Heart left ventricle (tissue), 16 donors: ENCODE measurements around the gene RLN3. TPM values are rescaled to one million over a fixed set of nuclear protein-coding genes. Genes with fewer than 3 reads are reported as not detected.
A peak's percentile ranks its signal among the peaks of the same experiment; 100 is the strongest.

Experiments
- ATAC-seq, 4 donors: fragments of 200-7000 bp; cut with Tn5 transposase; one replicate each; pipeline ENCODE4 v1.9.1; 2020 to 2022; ENCODE audit warnings: moderate library complexity in 4 of 4, mild to moderate bottlenecking in 3 of 4, moderate number of reproducible peaks in 1 of 4
- DNase-seq, 5 donors: peaks; one replicate each; pipeline ENCODE4 v3.0.0-alpha.2; 2020
- H3K27ac ChIP-seq, 12 donors: fragments of 200-600 bp; sonication (generic) in 4 of 12; one replicate each; pipeline versions ENCODE4 v1.5.0 to v1.8.0; 2016 to 2022; ENCODE audit warnings: mild to moderate bottlenecking in 2 of 12
- H3K27me3 ChIP-seq, 9 donors: fragments of 200-600 bp; sonication (generic) in 2 of 9; one replicate each; pipeline versions ENCODE4 v1.5.1 to v1.8.0; 2016 to 2022; ENCODE audit warnings: mild to moderate bottlenecking in 3 of 9
- H3K36me3 ChIP-seq, 9 donors: fragments of 200-600 bp; sonication (generic) in 2 of 9; one replicate each; pipeline versions ENCODE4 v1.5.0 to v1.8.0; 2018 to 2022; ENCODE audit warnings: mild to moderate bottlenecking in 2 of 9
- H3K4me1 ChIP-seq, 12 donors: fragments of 200-600 bp; sonication (generic) in 4 of 12; one replicate each; pipeline versions ENCODE4 v1.5.0 to v1.8.0; 2016 to 2022; ENCODE audit warnings: mild to moderate bottlenecking in 3 of 12
- H3K4me3 ChIP-seq, 12 donors: fragments of 200-600 bp; sonication (generic) in 4 of 12; one replicate each; pipeline versions ENCODE4 v1.5.0 to v1.8.0; 2017 to 2022; ENCODE audit warnings: mild to moderate bottlenecking in 9 of 12, moderate library complexity in 4 of 12
- H3K9me3 ChIP-seq, 12 donors: fragments of 200-600 bp; sonication (generic) in 4 of 12; one replicate each; pipeline versions ENCODE4 v1.5.0 to v1.8.0; 2016 to 2022; ENCODE audit warnings: mild to moderate bottlenecking in 1 of 12
- POLR2A ChIP-seq, 2 donors: fragments of 450-650 bp; IDR thresholded peaks; one replicate each; pipeline ENCODE4 v1.6.1; 2017; ENCODE audit warnings: antibody characterized with exemption in 2 of 2, mild to moderate bottlenecking in 2 of 2, moderate library complexity in 2 of 2
- WGBS, 4 donors: extraction: QIAGEN DNeasy Blood & Tissue Kit in 2 of 4; methylation state at CpG; one replicate each; pipeline versions ENCODE4 v1.1.5 to v1.1.7; 2013 to 2018; 5-methylcytosine and 5-hydroxymethylcytosine counted together
- intact Hi-C, 10 donors: fragments of 100-400 bp; cut with DNase I; formaldehyde crosslinking; loops; one replicate each; pipeline versions ENCODE4 v1.11.1 to v1.14.2; 2022
- polyA plus RNA-seq, 2 donors: library from polyadenylated mRNA; stranded (reverse); fragments of 200-250 nt; gene quantifications; one replicate each; pipeline ENCODE4 v1.2.3, GENCODE V29; 2013
- total RNA-seq, 9 donors: library from RNA; depleted of rRNA in 2 of 9; stranded (reverse); fragments of >200 nt in 2 of 9; fragmentation: NEBNext Ultra II Directional in 3 of 9; extraction: Animal tissue kit (Norgen Biotek cat#: 25700) in 3 of 9; gene quantifications; one replicate each; pipeline versions ENCODE4 v1.1.0 to v1.2.4, GENCODE V29; 2016 to 2023
- TF ChIP-seq, protein P1 (sequence below), 12 donors: fragments of 200-600 bp; sonication (generic) in 4 of 12; IDR thresholded peaks; one replicate each; pipeline versions ENCODE4 v1.5.0 to v1.8.0; 2018 to 2022; ENCODE audit warnings: antibody characterized with exemption in 12 of 12, mild to moderate bottlenecking in 5 of 12
- donor health status: ischemic (EF 13 %, LVEDD 7.1; RV severe dilation, severe dysfunction).
- donor health status: healthy with polysubstance abuse.
- donor health status: DM: no; HTN: yes; CAD: no.
- donor health status: DM: no; HTN: no; CAD: no.
- donor health status: ischemic (EF 25% LVEDD 6.9; RV normal size, moderate dysfunction).
- donor health status: ischemic (EF 25% LVEDD 5.7; RV mildly dilated, moderate dysfunction).
- donor health status: healthy.
- donor health status: DM: yes; HTN: yes; CAD: no.
- donor health status: ischemic (EF 35%, LVEDD 5.7; RV mildly dilated, moderate dysfunction).
- donor health status: nonischemic (EF 11% LVEDD 7.7; RV severe dilation, severe dysfunction).
- donor health status: DM: yes; HTN: yes; CAD: no.
- donor health status: PGD.
- donor health status: ischemic (EF 29% LVEDD 5.4; RV normal size, mild dysfunction).
- donor health status: nonischemic (EF 23%, LVEDD 6.1; RV moderate dilation, normal function).

The RLN3 gene
- total and polyA plus RNA-seq, 11 donors = not detected

DNA sequence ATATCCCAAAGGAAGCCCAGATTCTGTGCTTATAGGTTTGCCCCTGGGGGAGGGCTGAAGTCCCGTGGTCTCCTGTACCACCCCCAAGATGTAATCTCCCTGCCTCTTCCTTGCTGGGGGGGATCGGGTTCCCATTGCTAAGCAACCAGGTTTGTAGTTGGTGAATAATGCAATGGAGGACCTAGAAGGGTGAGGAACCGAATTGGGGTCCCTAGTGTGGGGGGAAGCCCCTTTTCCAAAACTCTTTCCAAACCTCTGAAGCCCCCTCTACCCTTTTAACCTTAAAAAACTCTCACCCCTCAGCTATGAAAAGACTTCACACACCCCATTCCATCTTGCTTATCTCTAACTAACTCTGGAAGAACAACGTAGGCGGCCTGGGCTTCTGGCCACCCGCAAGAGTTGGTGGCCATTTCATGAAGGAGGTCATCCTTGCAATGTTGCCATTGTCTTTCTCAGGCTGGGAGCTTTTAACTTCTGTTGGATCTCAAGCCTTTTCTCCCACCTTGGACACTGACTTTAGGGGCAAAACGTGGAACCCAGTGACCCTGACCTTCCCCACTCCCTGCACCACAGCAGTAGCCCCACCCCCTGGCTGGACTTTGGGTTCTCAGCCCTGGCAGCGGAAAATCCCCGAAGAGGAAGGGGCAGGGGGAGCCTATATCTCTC is 33.3 kb downstream of the RLN3 start:
- no peak for TF ChIP-seq POLR2A (IDR thresholded peaks at IDR 0.05)
- TF ChIP-seq, protein P1, sequence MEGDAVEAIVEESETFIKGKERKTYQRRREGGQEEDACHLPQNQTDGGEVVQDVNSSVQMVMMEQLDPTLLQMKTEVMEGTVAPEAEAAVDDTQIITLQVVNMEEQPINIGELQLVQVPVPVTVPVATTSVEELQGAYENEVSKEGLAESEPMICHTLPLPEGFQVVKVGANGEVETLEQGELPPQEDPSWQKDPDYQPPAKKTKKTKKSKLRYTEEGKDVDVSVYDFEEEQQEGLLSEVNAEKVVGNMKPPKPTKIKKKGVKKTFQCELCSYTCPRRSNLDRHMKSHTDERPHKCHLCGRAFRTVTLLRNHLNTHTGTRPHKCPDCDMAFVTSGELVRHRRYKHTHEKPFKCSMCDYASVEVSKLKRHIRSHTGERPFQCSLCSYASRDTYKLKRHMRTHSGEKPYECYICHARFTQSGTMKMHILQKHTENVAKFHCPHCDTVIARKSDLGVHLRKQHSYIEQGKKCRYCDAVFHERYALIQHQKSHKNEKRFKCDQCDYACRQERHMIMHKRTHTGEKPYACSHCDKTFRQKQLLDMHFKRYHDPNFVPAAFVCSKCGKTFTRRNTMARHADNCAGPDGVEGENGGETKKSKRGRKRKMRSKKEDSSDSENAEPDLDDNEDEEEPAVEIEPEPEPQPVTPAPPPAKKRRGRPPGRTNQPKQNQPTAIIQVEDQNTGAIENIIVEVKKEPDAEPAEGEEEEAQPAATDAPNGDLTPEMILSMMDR (IDR thresholded peaks at IDR 0.05) = no peak
- H3K4me1 ChIP-seq = peaks cover 0 to 18% (median 2%) of the 10 kb centered on the region in 12 donors
- no peak overlapping the region for H3K27ac ChIP-seq
- H3K9me3 ChIP-seq = no peaks in the 10 kb centered on the region
- DNase-seq (no peak), ATAC-seq (no peak)
- WGBS, 4 donors = 46 to 55% (median 51%) methylated on average over 6 to 9 of the region's 9 CpGs
- peaks cover 5 to 34% (median 28%) of the 10 kb centered on the region in 9 donors for H3K27me3 ChIP-seq
- intact Hi-C loops = loop anchor here in 1 of 10 donors (10.0 kb wide), 1 partner anchor 466 kb away; no protein-coding TSS in a partner anchor
- H3K4me3 ChIP-seq = no peak overlapping the region
- H3K36me3 ChIP-seq = no peaks in the 10 kb centered on the region

DNA sequence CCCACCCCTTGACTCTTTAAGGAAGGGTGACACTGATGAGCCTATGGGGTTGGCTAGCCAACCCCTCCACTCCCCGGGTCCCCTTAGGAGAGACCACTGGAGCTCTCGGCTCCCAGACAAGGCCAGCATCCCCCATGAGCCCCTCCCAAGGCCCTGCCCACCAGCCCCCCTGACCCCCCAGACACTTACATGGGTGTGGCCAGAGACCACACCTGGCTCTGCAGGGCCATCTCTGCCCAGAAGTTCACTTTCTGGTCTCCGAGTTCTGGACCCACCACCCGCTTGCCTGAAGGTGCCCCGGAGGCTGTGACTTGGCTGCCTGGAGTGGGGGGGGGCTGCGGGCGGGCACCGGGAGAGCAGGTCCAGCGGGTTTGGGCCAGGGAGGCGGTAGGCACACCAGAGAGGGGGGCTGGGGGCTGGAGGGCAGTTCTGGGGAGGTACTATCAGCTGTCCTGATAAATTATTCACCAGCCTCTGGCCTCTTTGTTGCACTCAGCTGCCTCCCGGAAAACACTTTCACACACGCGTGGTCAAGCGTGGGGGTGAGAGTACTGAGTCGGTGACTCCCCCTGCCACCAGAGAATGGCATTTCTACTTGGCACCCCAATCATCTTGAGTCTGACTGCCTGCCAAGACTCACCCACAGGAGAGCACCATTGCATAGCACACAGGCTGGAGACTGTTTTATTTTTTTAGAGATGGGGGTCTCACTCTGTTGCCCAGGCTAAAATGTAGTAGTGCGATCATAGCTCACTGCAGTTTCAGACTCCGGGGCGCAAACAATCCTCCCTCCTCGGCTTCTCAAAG is 34.0 kb downstream of the RLN3 start, which contains the start of gene PALM3:
PALM3 (minus strand) TSS at position 326 of the 807 bp plus-strand sequence; CDS start at position 230, 96 bp downstream.
- H3K9me3 ChIP-seq = no peaks in the 10 kb centered on the region
- H3K36me3 ChIP-seq = no peaks in the 10 kb centered on the region
- H3K4me1 ChIP-seq = peaks cover 0 to 17% (median 2%) of the 10 kb centered on the region in 12 donors
- DNase-seq (no peak), ATAC-seq (peak in 1 of 4 donors; percentile 43)
- TF ChIP-seq POLR2A (IDR thresholded peaks at IDR 0.05) = no peak
- TF ChIP-seq, protein P1 (IDR thresholded peaks at IDR 0.05) = no peak
- H3K4me3 ChIP-seq = no peak within 1 kb of the TSS
- 63 to 74% (median 71%) methylated on average over 16 to 19 of the region's 19 CpGs for WGBS, 4 donors
- H3K27me3 ChIP-seq = peaks cover 5 to 34% (median 28%) of the 10 kb centered on the region in 9 donors
- intact Hi-C loops = loop anchor here in 1 of 10 donors (10.0 kb wide), 1 partner anchor 467 kb away; no protein-coding TSS in a partner anchor
- H3K27ac ChIP-seq = no peak within 1 kb of the TSS

DNA sequence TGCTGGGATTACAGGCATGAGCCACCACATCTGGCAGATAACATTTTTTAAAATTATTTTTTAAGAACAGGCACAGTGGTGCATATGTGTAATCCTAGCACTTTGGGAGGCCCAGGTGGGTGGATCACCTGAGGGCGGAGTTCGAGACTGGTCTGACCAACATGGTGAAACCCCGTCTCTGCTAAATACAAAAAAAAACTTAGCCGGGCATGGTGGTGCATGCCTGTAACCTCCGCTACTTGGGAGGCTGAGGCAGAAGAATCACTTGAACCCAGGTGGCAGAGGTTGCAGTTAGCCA is 34.6 kb downstream of the RLN3 start:
- no peak for DNase-seq
- ATAC-seq = no peak
- 85 to 95% (median 87%) methylated on average over 5 of the region's 5 CpGs for WGBS, 4 donors

More for the DNA sequence above, 34.6 kb downstream of the RLN3 start:
- Histone ChIP-seq H3K27ac (no peak overlapping the region), H3K36me3 (no peaks in the 10 kb centered on the region), H3K9me3 (no peaks in the 10 kb centered on the region), H3K4me3 (no peak overlapping the region), H3K27me3 (peaks cover 5 to 34% (median 28%) of the 10 kb centered on the region in 9 donors), H3K4me1 (peaks cover 0 to 12% (median 2%) of the 10 kb centered on the region in 12 donors)
- intact Hi-C loops = loop anchor here in 1 of 10 donors (10.0 kb wide), 1 partner anchor 468 kb away; no protein-coding TSS in a partner anchor
- TF ChIP-seq POLR2A (IDR thresholded peaks at IDR 0.05) = no peak
- TF ChIP-seq, protein P1 (IDR thresholded peaks at IDR 0.05) = no peak
